IMR-90 (cell line): Measurements from ENCODE around the gene GALNT14. TPM values are rescaled to one million over a fixed set of nuclear protein-coding genes. Genes with fewer than 3 reads are reported as not detected.

Source experiments
- ATAC-seq: fragments of 200-7000 bp; cut with Tn5 transposase; 2 replicates; pipeline ENCODE4 v1.9.1; 2020; ENCODE audit warnings: low read depth, mild to moderate bottlenecking, moderate library complexity
- BruUV-seq: library from RNA; stranded (reverse); fragments of 400-500 nt; replicated peaks from 2 replicates; lab custom pipeline; 2021; lab: Mats Ljungman, UMichigan
- CTCF ChIA-PET: fragments of 300-600 bp; formaldehyde crosslinking; extraction: SDS; loops from one replicate; lab custom pipeline; 2021; ENCODE audit warnings: antibody characterized with exemption; lab: Yijun Ruan, JAX
- POLR2A ChIA-PET: fragments of 300-600 bp; sonication (Branson Sonifier 250); formaldehyde crosslinking; loops from one replicate; lab custom pipeline; 2022; ENCODE audit warnings: antibody characterized with exemption; ENCODE audit not compliant: unreplicated experiment; lab: Charles Lee
- DNase-seq: peaks from one replicate; pipeline ENCODE4 v3.0.0; 2013
- H2AFZ ChIP-seq: replicated peaks from 2 replicates; pipeline ENCODE3; 2013; ENCODE audit warnings: low read length, mild to moderate bottlenecking; ENCODE audit not compliant: poor library complexity
- H2AK5ac ChIP-seq: 2 replicates; pipeline ENCODE4 v1.6.1; 2013; ENCODE audit warnings: low read depth, low read length, inconsistent platforms
- H2AK9ac ChIP-seq: replicated peaks from 2 replicates; pipeline ENCODE3; 2013; ENCODE audit warnings: mild to moderate bottlenecking, low read depth, low read length, moderate library complexity; ENCODE audit not compliant: poor library complexity
- H2BK120ac ChIP-seq: 2 replicates; pipeline ENCODE4 v1.6.1; 2013; ENCODE audit warnings: low read depth, low read length, inconsistent platforms
- H2BK15ac ChIP-seq: 3 replicates; pipeline ENCODE4 v1.6.1; 2013; ENCODE audit warnings: low read depth, low read length, inconsistent platforms
- H2BK20ac ChIP-seq: 2 replicates; pipeline ENCODE4 v1.6.1; 2013; ENCODE audit warnings: low read depth, mild to moderate bottlenecking, inconsistent platforms, low read length, moderate library complexity
- H2BK5ac ChIP-seq: 2 replicates; pipeline ENCODE4 v1.6.1; 2013; ENCODE audit warnings: mild to moderate bottlenecking, low read depth, low read length, inconsistent platforms; ENCODE audit not compliant: poor library complexity, severe bottlenecking
- H3K14ac ChIP-seq: replicated peaks from 2 replicates; pipeline ENCODE4 v1.6.1; 2013; ENCODE audit warnings: low read depth, low read length, inconsistent platforms
- H3K18ac ChIP-seq: 2 replicates; pipeline ENCODE4 v1.6.1; 2013; ENCODE audit warnings: low read depth, low read length, control low read depth
- H3K23ac ChIP-seq: 2 replicates; pipeline ENCODE4 v1.6.1; 2013; ENCODE audit warnings: low read depth, low read length, inconsistent platforms
- H3K27ac ChIP-seq: 2 replicates; pipeline ENCODE4 v1.5.1; 2013; ENCODE audit warnings: mild to moderate bottlenecking, control low read depth, low read length; ENCODE audit not compliant: insufficient read depth
- H3K27me3 ChIP-seq: 2 replicates; pipeline ENCODE4 v1.6.1; 2013; ENCODE audit warnings: low read length; ENCODE audit not compliant: control insufficient read depth, insufficient read depth
- H3K36me3 ChIP-seq: 2 replicates; pipeline ENCODE4 v1.6.1; 2013; ENCODE audit warnings: low read length, mixed read lengths; ENCODE audit not compliant: control insufficient read depth, insufficient read depth
- H3K4ac ChIP-seq: 2 replicates; pipeline ENCODE4 v1.6.1; 2013; ENCODE audit warnings: low read depth, low read length, inconsistent platforms
- H3K4me1 ChIP-seq: 2 replicates; pipeline ENCODE4 v1.6.1; 2013; ENCODE audit warnings: low read length, mixed read lengths; ENCODE audit not compliant: control insufficient read depth, insufficient read depth
- H3K4me2 ChIP-seq: 2 replicates; pipeline ENCODE4 v1.6.1; 2013; ENCODE audit warnings: low read depth, mild to moderate bottlenecking, control low read depth, low read length, moderate library complexity
- H3K4me3 ChIP-seq: 2 replicates; pipeline ENCODE4 v1.5.1; 2013; ENCODE audit warnings: low read depth, mild to moderate bottlenecking, control low read depth, low read length, moderate library complexity; ENCODE audit not compliant: insufficient read depth
- H3K56ac ChIP-seq: 2 replicates; pipeline ENCODE4 v1.6.1; 2013; ENCODE audit warnings: low read length, inconsistent platforms; ENCODE audit not compliant: insufficient read depth; ENCODE audit errors: extremely low read depth
- H3K79me1 ChIP-seq, 2 experiments: 2 replicates each; pipeline ENCODE4 v1.6.1; 2013; ENCODE audit warnings: low read length in 2 of 2, inconsistent platforms in 1 of 2, low read depth in 1 of 2
- H3K9ac ChIP-seq: 2 replicates; pipeline ENCODE4 v1.6.1; 2013; ENCODE audit warnings: low read depth, low read length, control low read depth
- H3K9me1 ChIP-seq: 2 replicates; pipeline ENCODE4 v1.6.1; 2013; ENCODE audit warnings: low read length, inconsistent platforms; ENCODE audit not compliant: insufficient read depth
- H3K9me3 ChIP-seq: 2 replicates; pipeline ENCODE4 v1.6.1; 2013; ENCODE audit warnings: low read length; ENCODE audit not compliant: control insufficient read depth, insufficient read depth
- H4K20me1 ChIP-seq: 2 replicates; pipeline ENCODE4 v1.6.1; 2013; ENCODE audit warnings: low read length, inconsistent platforms; ENCODE audit not compliant: insufficient read depth
- H4K5ac ChIP-seq: 2 replicates; pipeline ENCODE4 v1.6.1; 2013; ENCODE audit warnings: mild to moderate bottlenecking, low read depth, low read length, control low read depth
- H4K8ac ChIP-seq, 2 experiments: 2 replicates each; pipeline ENCODE4 v1.6.1; 2013; ENCODE audit warnings: low read depth in 2 of 2, low read length in 2 of 2, control low read depth in 1 of 2, inconsistent platforms in 1 of 2
- H4K91ac ChIP-seq: 2 replicates; pipeline ENCODE4 v1.6.1; 2013; ENCODE audit warnings: low read depth, low read length, inconsistent platforms; ENCODE audit not compliant: insufficient read depth
- BHLHE40 ChIP-seq: fragments of 150-350 bp; IDR thresholded peaks from 2 replicates; pipeline ENCODE4 v1.6.1; 2016; ENCODE audit warnings: mild to moderate bottlenecking, low read depth, low read length
- RAD21 ChIP-seq: IDR thresholded peaks from 2 replicates; pipeline ENCODE4 v1.6.1; 2012; ENCODE audit warnings: low read length, improper control_type of control experiment
- WGBS, 2 experiments: methylation state at CpG; one replicate each; pipeline versions ENCODE4 v1.1.5 to v1.1.7; 2013; ENCODE audit warnings: missing lambda C conversion rate in 2 of 2; ENCODE audit not compliant: insufficient read length in 1 of 2; ENCODE audit errors: extremely low coverage in 2 of 2; 5-methylcytosine and 5-hydroxymethylcytosine counted together
- dilution Hi-C: fragments of 300-500 bp; cut with HindIII; formaldehyde crosslinking; loops from one replicate; pipeline ENCODE4 v1.14.3; 2018; ENCODE audit warnings: low sequenced_read_pairs; ENCODE audit not compliant: unreplicated experiment
- in situ Hi-C: fragments of 300-500 bp; cut with MboI; formaldehyde crosslinking; loops from 3 replicates; pipeline ENCODE4 v1.14.3; 2019; ENCODE audit warnings: low sequenced_read_pairs, inconsistent platforms, mixed read lengths
- intact Hi-C: fragments of 100-400 bp; cut with micrococcal nuclease; formaldehyde crosslinking; loops from 2 replicates; pipeline ENCODE4 v1.10.0; 2022
- polyA plus RNA-seq, 3 experiments: library from polyadenylated mRNA; depleted of rRNA; stranded (reverse); fragments of >200 nt; gene quantifications; 2 replicates each; pipeline ENCODE4 v1.2.3, GENCODE V29; 2012; ENCODE audit warnings: low replicate concordance in 1 of 3
- total RNA-seq: library from RNA; depleted of rRNA; stranded (reverse); fragments of >200 nt; gene quantifications from 2 replicates; pipeline ENCODE4 v1.2.3, GENCODE V29; 2012

The GALNT14 gene
- total and polyA plus RNA-seq, 2 of the 4 experiments (the other 2 are of a cell fraction): 0.15 to 0.18 TPM

- Histone ChIP-seq H4K20me1 (no peaks in the 10 kb centered on the region), H3K27ac (no peak overlapping the region), H3K4me2 (no peak overlapping the region), H3K4me1 (no peaks in the 10 kb centered on the region), H2AK9ac (no peak overlapping the region), H3K23ac (no peak overlapping the region), H3K4ac (no peak overlapping the region), H2BK15ac (no peak overlapping the region), H3K9me3 (no peaks in the 10 kb centered on the region), H3K9me1 (no peaks in the 10 kb centered on the region), H3K9ac (no peak overlapping the region), H2AK5ac (no peak overlapping the region), H3K27me3 (no peaks in the 10 kb centered on the region), H4K5ac (no peak overlapping the region), H4K8ac (no peak overlapping the region), H3K36me3 (no peaks in the 10 kb centered on the region), H2AFZ (no peak overlapping the region), H2BK5ac (no peak overlapping the region), H4K91ac (no peak overlapping the region), H3K56ac (no peak overlapping the region), H3K79me1 (no peaks in the 10 kb centered on the region), H3K14ac (no peak overlapping the region), H3K4me3 (no peak overlapping the region), H2BK20ac (no peak overlapping the region), H3K18ac (no peak overlapping the region), H2BK120ac (no peak overlapping the region)
- ChIA-PET CTCF (no interaction called here), POLR2A (no interaction called here)
- intact Hi-C loops: no loop called here
- BruUV-seq: no TSS peak
- WGBS, 2 experiments: 50% methylated on average over 1 of the region's 9 CpGs; no CpG with 5 or more reads in 1 of the 2 experiments
- TF ChIP-seq RAD21: no peak
- no peak for TF ChIP-seq BHLHE40
- no peak for ATAC-seq
- dilution Hi-C loops: no loop called here
- no peak for DNase-seq
- in situ Hi-C loops: no loop called here
Measured at GRCh38 chr2:31066086-31066485, 72.2 kb downstream of the GALNT14 start.
